NCI-H748 (cell line): ENCODE measurements around the gene TMEM132C.

Source experiments
- DNase-seq: peaks from one replicate; lab custom pipeline; 2025; ENCODE audit not compliant: unreplicated experiment; lab: John Stamatoyannopoulos, UW

Gene TMEM132C

GRCh38 chr12:128415036-128415560, 148.1 kb downstream of the TMEM132C start:
- no peak for DNase-seq

- DNase-seq = peak; percentile 33
These were observed 152.0 kb downstream of the TMEM132C start for GRCh38 chr12:128418944-128419343.

DNA sequence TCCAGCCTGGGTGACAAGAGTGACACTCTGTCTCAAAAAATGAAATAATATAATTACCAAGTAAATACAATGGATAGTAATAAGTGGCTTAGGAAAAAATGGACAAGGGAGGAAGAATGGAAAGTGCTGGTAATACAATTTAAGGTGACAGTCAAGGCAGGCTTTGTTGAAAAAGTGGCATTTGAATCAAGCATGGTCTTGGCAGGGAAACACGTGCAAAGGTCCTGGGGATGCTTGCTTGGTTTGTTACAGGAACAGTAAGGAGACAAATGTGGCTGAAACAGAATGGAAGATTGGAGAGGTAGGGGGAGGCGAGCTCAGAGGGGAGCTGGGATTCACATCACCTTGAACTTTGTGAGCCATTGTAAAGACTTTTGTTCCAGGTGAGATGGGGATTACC, 153.2 kb downstream of the TMEM132C start:
- no peak for DNase-seq

- DNase-seq = no peak
These were observed 154.4 kb downstream of the TMEM132C start for GRCh38 chr12:128421375-128421774.

DNA sequence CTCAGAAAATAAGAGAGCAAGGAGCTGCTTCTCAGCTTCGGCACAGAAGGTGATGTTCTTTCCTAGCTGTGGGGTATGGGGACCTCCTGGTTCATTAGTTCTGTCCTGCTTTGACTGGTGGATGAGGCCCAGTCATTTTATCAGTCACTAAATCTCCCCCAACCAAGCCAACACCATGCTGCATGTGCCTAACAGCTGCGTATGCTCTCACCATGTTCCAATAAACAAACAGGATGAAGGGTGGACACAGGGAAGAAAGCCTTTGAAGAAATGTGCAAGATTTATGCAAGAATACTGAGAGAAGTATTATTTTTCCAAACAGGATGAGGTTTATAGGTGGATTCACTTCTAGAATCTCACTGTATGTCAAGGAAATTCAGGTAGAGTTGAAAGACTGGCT, 156.2 kb downstream of the TMEM132C start:
- no peak for DNase-seq

GRCh38 chr12:128424931-128425431, 158.0 kb downstream of the TMEM132C start:
- DNase-seq = no peak

DNA sequence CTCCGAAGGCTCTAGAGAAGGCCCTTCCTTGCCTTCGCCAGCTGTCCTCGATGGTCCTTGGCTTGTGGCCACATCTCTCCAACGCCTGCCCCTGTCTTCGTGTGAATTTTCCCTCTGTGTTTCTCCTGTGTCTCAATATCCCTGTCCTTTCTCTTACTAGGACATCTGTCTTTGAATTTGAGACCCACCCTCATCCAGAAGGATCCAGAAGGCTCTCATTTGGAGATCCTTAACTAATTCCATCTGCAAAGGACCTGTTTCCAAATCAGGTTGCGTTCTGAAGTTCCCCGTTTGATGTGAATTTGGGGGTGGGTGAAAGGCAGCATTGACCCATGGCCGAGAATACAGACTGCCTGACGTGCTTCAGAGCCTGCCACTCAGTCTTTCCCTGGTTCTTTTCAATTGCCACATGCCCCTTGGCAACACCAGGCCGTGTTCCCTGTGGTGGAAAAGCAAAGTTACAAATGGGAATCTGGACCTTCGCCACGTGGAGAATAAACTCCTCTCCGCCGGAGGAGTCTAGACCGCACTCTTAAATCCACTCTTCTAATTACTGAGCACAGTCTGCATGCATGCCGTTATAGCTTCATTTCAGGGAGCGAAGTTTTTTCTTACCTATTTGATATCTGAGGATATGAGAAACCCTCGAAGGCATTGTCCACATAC, 158.8 kb downstream of the TMEM132C start:
- DNase-seq = no peak

DNA sequence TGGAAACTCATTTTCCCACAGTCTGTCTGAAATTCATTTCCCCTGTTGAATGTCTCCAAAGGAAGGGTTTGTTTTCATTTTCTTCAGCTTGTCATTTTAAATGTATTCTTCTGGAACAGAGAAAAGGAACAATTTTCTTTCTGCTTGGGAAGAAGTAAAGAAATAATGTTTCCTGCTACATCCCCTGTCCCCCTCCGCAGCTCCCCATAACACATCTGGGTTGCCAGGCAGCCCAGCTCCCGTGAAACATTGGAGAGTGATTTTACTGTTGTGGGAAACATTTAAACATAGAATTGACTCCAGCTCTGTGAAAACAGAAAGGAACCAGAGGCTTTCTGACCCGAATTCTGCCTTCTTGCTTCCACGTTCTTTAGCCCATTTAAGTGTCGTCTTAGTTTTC, 159.5 kb downstream of the TMEM132C start:
- DNase-seq = no peak

- DNase-seq = no peak
These were observed 172.8 kb downstream of the TMEM132C start for GRCh38 chr12:128439796-128440195.

DNA sequence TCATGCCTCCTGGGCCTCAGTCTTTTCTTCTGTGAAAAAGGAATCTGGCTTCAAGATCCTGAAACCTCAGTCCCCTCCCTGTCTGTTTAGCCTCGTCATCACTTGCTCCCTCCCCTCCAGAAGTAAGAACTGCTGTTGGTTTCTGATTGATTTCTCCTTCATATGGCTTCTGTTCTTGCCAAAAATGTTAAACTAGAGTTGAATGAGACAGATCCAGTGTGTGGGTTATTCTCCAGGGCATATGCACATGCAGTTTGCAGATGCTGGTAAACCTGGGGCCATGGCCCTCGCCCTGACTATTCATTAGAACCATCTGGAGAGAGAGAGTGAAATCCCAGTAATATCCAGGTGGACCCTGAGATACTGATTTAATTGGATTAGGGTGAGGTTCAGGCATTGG, 175.1 kb downstream of the TMEM132C start:
- DNase-seq = no peak

- DNase-seq = no peak
These were observed 177.6 kb downstream of the TMEM132C start for GRCh38 chr12:128444598-128444997.

DNA sequence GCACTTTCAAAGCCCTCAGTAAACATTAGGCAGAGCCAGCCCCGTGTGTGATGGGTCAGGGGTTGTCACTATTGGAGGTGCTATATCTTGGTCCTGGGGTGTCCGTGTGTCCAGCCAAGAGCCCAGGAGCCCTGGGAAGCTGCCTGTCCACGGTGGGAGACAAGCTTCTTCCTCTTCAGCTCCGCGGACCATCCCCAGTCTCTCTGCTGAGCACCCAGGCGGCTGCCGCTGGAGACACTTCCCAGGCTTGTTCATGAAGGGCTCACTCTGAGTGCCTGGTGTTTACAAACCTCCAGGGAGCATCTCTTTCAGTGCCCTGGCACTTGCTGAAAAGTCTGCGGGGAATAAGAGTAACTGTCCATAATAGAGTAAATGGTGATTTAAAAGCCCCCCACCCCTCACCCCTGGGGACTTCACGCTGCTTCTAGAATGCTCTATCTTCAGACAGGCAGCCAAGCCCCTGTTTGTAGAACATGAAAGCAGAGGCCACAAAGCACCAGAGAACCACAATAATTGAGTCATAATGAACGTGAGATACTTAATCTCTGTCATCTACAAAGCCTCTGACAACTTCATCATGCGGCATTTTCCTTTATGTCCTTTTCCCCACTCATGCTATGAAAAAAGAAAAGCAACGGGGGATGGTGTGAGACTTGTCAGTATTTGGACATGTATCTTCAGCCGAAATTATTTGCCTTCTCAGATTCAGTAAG, 178.6 kb downstream of the TMEM132C start:
- DNase-seq = peak; percentile 74

GRCh38 chr12:128449146-128449894, 182.3 kb downstream of the TMEM132C start:
- peak; percentile 97 for DNase-seq

GRCh38 chr12:128450810-128451209, 183.8 kb downstream of the TMEM132C start:
- no peak for DNase-seq

DNA sequence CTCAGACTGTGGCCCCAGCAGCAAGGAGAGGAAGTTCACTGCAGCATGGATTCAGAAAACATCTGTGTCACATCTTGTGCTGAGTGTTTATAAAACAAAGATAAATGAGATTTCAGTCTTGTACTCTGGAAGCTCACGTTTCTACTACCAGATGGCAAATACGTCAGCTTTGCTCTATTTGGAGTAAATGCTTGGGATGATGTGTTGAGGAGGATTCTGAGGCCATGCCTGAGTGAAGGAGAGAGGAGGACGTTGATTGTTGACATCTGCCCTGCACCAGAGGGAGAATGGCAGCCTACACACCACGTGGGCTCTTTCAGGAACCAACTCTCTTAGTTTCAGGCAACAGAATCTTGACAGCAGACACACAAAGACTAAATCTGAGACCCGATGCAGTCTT, 188.9 kb downstream of the TMEM132C start:
- no peak for DNase-seq

GRCh38 chr12:128456922-128457321, 190.0 kb downstream of the TMEM132C start:
- no peak for DNase-seq

GRCh38 chr12:128458301-128458974, 191.5 kb downstream of the TMEM132C start:
- DNase-seq = no peak

GRCh38 chr12:128459067-128459466, 192.1 kb downstream of the TMEM132C start:
- no peak for DNase-seq

DNA sequence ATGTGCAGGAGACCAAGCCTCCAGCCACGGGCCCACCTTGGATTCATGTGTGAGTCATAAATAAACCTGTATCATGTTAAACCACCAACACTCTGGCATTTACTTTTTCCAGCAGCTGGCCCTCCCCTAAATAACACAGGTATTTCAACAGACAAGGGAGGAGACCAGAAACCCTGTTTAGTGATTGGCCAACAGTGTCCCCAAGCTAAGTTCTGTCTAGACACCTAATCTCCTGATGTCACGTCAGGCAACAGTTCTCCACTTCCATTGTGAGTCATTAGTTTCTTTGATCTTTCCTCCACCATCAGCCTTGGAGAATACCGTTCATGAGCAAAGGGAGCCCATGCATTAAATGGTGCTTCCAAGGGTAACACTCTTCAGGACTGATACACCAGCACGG, 196.9 kb downstream of the TMEM132C start:
- no peak for DNase-seq

DNA sequence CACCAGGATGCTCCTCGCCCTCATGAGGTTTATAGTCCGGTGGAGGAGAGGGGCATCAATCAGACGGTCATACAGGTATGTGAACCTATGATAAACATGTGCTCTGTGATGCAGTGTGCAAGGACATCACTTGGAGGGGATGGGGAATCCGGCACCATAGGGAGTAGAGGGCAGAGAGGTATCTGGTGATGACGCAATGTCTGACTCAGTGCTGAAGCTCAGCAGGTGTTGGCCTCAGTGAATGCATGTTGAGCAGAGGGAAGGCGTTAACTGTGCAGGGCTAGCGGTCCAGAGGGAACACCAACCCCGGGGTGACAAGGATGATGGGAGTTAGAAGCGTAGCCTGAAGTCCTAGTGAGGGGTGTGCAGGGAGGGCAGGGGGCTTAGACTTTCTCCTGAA, 200.9 kb downstream of the TMEM132C start:
- no peak for DNase-seq

DNA sequence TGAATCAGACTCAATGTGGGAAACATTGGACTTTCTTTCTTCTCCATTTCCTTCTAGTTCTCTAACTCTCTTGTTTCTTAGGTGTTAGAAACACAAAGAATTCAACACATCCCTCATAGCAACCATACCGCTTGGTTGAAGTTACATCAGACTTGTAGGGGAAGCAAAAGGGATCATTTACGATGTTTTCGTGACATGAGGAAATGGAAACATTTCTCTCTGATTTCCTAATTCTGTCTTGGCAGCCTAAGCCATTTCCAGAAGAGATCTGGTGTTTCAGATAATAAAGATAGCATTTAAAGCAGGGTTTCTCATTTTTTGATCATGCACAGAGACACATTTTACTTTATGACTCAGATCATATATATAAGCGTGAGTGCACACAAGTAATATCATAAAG, 202.0 kb downstream of the TMEM132C start:
- no peak for DNase-seq
